ENCODE measurements around the gene LENEP. TPM values are rescaled to one million over a fixed set of nuclear protein-coding genes. Genes with fewer than 3 reads are reported as not detected.

LENEP gene, protein sequence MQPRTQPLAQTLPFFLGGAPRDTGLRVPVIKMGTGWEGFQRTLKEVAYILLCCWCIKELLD
- not detected in 2 replicates for total RNA-seq

DNA sequence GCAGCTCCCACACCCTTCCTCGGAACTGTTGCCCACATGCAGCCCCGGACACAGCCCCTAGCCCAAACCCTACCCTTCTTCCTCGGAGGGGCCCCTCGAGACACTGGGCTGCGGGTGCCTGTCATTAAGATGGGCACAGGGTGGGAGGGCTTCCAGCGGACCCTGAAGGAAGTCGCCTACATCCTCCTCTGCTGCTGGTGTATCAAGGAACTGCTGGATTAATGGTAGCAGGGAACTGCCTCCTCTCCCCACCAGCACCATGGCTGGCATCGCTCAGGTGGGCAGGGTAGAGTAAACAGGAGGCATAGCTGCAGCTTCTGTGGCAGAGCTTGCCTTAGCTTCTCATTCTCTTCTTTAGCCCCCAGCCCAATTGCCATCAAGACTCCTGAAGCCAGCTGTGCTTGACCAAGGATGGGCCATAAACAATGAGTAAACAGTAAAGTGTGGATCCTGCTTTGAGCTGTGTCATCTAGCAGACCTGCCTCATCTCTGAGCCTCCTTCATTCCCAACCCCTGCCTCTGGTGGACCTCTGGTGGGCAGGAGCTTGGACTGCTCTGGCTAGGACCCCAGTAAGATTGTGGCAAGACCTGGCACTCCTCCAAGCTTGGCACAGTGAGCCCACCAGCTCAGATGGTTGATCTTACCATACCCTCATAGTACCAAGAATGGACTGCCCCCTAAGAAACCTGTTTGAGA is at the start of gene LENEP:
TSS of gene LENEP (plus strand) at position 15 of the 697 bp plus-strand sequence. CDS start at position 37, 22 bp downstream.

DNA sequence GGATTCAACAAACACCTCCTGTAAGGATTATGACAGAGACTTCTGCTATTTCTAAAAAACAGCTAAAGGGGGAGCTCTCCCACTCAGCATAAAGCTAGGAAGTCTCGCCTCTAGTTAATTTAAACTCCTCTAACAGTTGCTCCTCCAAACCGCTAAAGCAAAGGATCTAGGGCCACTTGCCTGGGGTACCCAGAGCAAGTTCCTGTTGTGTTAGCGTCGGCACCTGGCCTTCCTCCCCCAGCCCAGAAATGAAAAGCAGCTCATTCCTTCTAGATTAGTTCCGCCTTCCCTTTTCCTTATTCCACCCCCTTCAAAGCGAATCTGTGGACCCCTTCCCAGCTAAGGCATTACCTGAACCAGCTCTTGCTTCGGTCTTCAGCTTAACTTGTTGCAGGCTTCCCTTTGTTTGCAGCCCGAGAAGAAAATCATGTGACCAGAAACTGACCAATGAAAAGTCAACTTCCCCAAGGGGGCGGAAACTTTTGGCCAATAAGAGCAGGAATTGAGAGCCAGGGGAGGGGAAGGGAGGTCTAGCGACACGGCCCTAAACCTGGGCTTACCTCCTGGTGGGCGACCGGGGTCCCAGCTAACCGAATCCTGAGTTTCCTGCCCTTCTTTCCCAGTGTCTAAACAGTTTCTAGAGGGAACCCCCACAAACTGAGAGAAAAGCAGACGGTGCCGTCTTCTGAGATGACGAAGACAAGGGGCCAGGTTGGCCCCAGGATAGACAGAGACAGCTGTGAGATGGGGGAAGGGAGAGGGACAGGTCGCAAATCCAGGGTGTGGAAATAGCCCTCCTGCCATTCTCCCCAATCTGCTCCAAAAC is 37.5 kb upstream of the LENEP start, which contains the start of gene PBXIP1:
TSS of gene PBXIP1 (minus strand) at position 382 of the 826 bp plus-strand sequence. CDS start 2,378 bp downstream, outside the sequence.

DNA sequence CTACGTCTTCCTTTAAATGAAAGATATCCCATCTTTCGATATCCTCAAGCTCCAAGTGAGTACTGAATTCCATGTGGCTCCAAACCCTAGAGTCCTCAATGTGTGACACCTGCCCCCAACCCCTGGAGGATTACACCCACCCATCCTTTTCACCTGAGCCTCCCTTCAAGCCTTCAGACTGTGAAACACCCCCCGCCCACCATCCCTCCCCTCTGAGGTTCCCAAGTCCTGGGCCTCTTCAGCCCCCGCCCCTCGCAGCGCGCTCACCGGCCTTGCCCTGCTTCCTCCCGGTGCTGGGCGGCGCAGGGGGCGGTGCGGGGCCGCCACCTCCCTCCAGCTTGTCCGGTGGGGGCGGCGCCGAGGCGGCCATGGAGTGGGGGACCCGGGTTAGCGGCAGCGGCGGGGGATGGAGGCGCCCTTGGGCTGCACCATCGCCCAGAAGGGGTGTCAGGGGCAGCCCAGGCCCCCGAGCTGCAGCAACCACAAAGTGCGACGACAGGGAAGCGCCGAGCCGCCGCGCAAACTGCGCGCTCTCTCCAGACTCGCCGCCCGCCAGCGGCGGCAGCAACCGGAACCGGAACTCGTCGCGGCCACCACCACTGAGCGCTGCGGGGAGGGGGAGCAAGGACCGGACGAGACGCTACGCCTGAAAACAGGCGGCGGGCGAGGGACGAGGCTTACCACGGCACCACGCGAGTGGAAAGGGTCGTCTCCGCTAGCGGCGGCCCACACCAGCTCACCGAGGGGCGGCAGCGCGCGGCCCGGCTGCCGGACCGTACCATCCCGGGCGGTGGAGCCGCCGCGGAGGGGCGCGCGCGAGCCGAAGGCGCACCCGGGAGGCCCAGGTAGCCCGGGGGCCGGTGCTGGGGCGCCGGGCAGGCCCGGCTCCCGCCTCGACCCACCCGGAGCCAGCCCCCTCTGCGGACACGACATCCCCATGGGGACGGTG is 31.9 kb upstream of the LENEP start, which contains the start of gene PYGO2:
TSS of gene PYGO2 (minus strand) at position 576 of the 949 bp plus-strand sequence. CDS start at position 370, 206 bp downstream.

DNA sequence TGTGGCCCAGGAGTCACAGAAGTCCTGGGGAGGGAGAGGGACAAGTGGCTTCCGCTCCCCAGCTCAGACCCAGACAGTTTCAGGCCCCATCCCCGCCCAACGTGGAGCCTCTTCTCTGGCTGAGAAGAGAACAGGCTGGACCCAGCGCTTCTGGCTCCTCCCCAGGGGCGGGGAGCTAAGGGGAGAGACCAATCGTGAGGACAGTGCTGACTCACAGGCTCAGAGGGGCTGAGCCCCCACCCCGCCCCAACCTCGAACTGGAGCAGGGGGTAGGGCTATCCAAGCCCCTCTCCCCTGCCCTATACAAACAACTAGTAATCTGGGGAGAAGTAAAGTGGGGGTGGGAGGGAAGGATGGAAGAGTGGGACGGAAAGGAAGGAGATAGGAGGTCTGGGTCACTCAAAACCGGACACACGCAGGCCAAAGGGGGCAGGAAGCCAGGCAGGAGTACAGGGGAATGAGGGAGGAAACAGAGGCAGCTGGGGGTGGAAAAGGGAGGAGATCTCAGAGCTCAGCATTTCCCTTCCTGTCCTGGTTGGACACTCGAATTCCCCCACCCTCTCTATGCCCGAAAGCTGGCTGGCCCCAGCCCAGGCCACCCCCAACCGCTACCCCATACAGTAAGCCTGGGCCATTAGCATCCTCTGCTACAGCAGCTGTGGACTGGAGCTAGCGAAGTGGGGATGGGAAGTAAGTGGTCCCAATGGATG is 22.6 kb upstream of the LENEP start, which contains the start of gene SHC1:
TSS of gene SHC1 (minus strand) at position 117 of the 710 bp plus-strand sequence. CDS start 221 bp downstream, outside the sequence.

DNA sequence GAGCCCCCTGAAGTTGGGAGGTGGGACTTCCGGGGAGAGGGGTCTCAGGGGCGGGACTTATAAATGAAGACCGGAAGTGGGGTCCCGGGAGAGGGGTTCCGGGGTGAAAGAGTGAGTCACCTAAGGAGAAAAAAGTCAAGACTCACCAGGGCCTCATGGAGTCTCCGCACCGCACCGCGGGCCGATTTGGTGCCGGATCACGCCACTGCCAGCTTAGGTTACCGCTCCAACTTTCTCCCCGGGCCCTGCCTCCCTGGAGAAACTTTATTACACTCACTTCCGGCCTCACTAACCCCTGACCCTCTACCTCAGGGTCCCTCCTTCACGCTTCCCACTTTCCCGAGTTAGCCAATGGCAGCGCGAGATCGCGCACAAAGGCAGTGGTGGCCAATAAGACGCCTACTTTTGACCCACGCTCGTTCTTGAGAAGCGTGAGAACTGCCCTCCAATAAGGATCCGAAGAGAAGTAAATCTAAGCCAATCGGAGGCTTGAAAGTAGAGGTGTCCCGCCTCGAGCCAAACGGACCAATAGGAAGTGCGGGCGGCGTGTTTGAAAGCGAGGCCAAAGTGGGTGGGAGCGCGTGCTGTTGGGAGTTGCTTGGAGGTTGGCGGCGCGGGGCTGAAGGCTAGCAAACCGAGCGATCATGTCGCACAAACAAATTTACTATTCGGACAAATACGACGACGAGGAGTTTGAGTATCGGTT is 19.1 kb upstream of the LENEP start, which contains the start of gene CKS1B:
TSS of gene CKS1B (plus strand) at position 580 of the 706 bp plus-strand sequence. CDS start at position 645, 65 bp downstream.

DNA sequence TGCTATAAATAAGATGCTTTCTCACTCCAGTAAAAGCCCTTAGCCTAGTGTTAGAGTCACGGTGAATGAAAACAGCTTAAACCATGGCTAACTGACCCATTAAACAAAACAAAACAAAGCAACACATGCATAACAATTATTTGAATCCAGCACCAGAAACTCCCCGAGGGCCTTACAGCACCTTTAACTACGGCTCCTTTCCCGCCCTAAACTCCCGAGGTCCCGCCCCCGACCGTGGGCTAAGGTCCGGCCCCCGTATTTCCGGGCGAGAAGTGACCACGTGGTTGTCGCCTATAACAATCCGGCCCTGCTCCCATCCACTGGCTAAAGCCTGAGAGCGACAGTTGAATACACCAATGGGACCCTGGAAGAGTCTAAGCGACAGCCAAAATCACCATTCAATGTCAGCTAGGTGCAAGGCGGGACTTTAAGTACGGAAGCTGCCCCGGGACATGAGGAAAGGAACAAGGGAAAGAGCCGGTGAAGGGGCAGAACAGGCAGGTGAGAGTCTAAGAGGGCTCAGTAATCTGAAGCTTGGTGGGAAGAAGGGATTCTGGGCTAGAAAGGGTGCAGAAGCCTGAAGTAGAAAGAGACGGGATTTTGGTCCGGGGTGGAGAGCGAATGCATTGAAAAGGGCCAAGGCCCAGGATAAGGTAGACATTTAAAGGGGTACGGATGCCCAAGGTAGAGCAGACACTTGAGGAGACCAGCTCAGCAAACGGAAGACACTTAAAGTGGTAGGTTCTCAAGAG is 10.3 kb upstream of the LENEP start, which contains the start of gene FLAD1:
TSS of gene FLAD1 (plus strand) at position 448 of the 752 bp plus-strand sequence. CDS start 351 bp downstream, outside the sequence.

DNA sequence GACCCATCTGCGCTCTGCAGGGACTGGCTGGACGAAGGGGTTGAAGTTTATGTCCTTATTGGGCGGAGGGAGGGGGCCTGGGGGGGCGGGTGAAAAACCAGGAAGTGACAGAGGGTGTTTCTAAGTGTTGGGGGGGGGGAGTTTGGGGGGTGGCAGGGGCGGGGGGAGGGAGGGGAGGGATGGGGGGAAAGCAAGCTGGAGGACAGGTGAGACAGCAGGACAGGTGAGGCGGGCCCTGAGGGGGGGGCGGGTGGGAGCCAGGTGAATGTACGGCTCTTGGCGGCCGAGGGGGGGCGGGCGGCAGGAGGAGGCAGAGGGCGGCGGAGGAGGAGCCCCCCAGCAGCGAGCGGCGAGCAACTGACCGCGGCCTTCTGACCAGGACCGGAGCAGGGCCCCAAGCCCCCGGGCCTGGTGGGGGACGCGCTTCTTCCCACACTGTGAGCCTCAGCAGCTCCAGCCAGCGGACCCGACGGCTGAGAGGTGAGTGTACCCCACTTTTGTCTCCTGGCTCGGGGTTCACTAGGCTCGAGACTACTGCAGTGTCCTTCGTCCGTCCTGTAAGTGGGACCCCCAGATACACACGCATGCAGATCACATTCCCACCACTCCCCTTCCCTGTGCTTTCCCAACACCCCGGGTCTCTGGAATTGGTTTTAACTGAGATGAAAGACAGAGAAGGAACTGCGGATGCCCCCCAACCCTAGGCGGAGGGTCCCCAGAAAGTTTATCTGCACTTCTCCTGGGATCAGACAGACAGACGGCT is 9.3 kb downstream of the LENEP start, which contains the start of gene ZBTB7B:
TSS of gene ZBTB7B (plus strand) at position 339 of the 763 bp plus-strand sequence. CDS start 11,859 bp downstream, outside the sequence.

DNA sequence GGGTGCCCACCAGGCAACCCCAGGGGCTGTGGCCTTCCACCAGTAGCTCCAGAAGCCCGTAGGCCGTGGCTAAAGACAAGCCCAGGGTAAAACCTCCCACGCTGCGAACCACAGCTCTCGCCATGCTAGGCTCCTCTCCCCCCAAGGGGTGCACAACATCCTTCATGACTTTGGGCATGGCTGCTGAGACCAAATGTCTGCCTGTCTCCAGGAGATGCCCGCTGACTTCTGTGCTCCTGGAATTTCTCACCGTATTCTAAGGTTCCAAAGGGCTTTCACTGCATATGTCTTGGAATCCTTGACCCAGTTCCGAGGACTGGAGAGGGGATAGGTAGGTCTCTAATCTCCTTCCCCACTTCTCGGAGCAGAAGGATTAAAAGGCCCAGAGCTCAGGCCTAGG is 40.1 kb downstream of the LENEP start, which contains the start of the genes DCST1 and DCST2:
TSS of gene DCST1 (plus strand) at position 301 of the 400 bp plus-strand sequence. CDS start 213 bp downstream, outside the sequence.
TSS of gene DCST2 (minus strand) at position 258 of the 400 bp plus-strand sequence. CDS start at position 178, 80 bp downstream.

Other genes starting within 250 kb of the LENEP start
- gene KCNN3, start 123.3 kb upstream of the LENEP start, total RNA-seq = 0.13 and 0.32 TPM in 2 replicates
- gene PMVK, start 56.9 kb upstream of the LENEP start, total RNA-seq = 3.8 and 7.0 TPM in 2 replicates
- 67.4 and 92.9 TPM in 2 replicates for gene PBXIP1, start 37.5 kb upstream of the LENEP start, total RNA-seq
- 20.4 and 26.2 TPM in 2 replicates for gene PYGO2, start 31.8 kb upstream of the LENEP start, total RNA-seq
- gene SHC1, start 22.8 kb upstream of the LENEP start, total RNA-seq = 188 and 278 TPM in 2 replicates
- 43.8 and 135 TPM in 2 replicates for gene CKS1B, start 18.9 kb upstream of the LENEP start, total RNA-seq
- 27.4 and 30.3 TPM in 2 replicates for gene FLAD1, start 10.2 kb upstream of the LENEP start, total RNA-seq
- gene ZBTB7B, start 9.2 kb downstream of the LENEP start, total RNA-seq = 18.7 and 19.7 TPM in 2 replicates
- not detected in 2 replicates for gene DCST2, start 40.2 kb downstream of the LENEP start, total RNA-seq
- not detected in 2 replicates for gene DCST1, start 40.2 kb downstream of the LENEP start, total RNA-seq
- 33.1 and 81.6 TPM in 2 replicates for gene ADAM15, start 57.7 kb downstream of the LENEP start, total RNA-seq
- 10.2 and 11.7 TPM in 2 replicates for gene EFNA4, start 70.2 kb downstream of the LENEP start, total RNA-seq
- 1.7 and 1.9 TPM in 2 replicates for gene EFNA3, start 85.3 kb downstream of the LENEP start, total RNA-seq
- 1.8 and 14.9 TPM in 2 replicates for gene EFNA1, start 134.3 kb downstream of the LENEP start, total RNA-seq
- gene SLC50A1, start 142.3 kb downstream of the LENEP start, total RNA-seq = 21.5 and 51.5 TPM in 2 replicates
- gene DPM3, start 146.9 kb downstream of the LENEP start, total RNA-seq = 87.8 and 104 TPM in 2 replicates
- 133 and 203 TPM in 2 replicates for gene KRTCAP2, start 179.7 kb downstream of the LENEP start, total RNA-seq
- gene TRIM46, start 180.3 kb downstream of the LENEP start, total RNA-seq = 3.6 and 6.4 TPM in 2 replicates
- gene THBS3, start 214.3 kb downstream of the LENEP start, total RNA-seq = 15.5 and 19.9 TPM in 2 replicates
- gene MTX1, start 215.1 kb downstream of the LENEP start, total RNA-seq = 70.7 and 116 TPM in 2 replicates

Data from epithelial cell of alveolus of lung (primary cell).